Hepatocyte (in vitro differentiated cells): ENCODE measurements around the gene SOX6. TPM values are rescaled to one million over a fixed set of nuclear protein-coding genes. Genes with fewer than 3 reads are reported as not detected.

Source experiments
- DNase-seq: peaks from one replicate; pipeline ENCODE4 v3.0.0-alpha.2; 2016; ENCODE audit warnings: low spot score
- H2AFZ ChIP-seq: fragments of 200-600 bp; sonication (generic); 2 replicates; pipeline ENCODE4 v1.6.0; 2016; ENCODE audit warnings: antibody characterized with exemption, mild to moderate bottlenecking
- H3K27ac ChIP-seq: fragments of 200-600 bp; sonication (generic); 2 replicates; pipeline ENCODE4 v1.5.1; 2016; ENCODE audit warnings: mild to moderate bottlenecking
- H3K27me3 ChIP-seq: fragments of 200-600 bp; sonication (generic); 2 replicates; pipeline ENCODE4 v1.6.1; 2016
- H3K36me3 ChIP-seq: fragments of 200-600 bp; sonication (generic); replicated peaks from 2 replicates; pipeline ENCODE4 v1.5.1; 2016; ENCODE audit warnings: low read depth; ENCODE audit not compliant: insufficient read depth
- H3K4me1 ChIP-seq: fragments of 200-600 bp; sonication (generic); 2 replicates; pipeline ENCODE4 v1.5.1; 2016; ENCODE audit warnings: mild to moderate bottlenecking, moderate library complexity; ENCODE audit not compliant: insufficient read depth
- H3K4me2 ChIP-seq: fragments of 200-600 bp; sonication (generic); 2 replicates; pipeline ENCODE4 v1.6.0; 2016
- H3K4me3 ChIP-seq: fragments of 200-600 bp; sonication (generic); 2 replicates; pipeline ENCODE4 v1.5.1; 2016; ENCODE audit warnings: mild to moderate bottlenecking
- H3K79me2 ChIP-seq: fragments of 200-600 bp; sonication (generic); 2 replicates; pipeline ENCODE4 v1.6.0; 2017; ENCODE audit warnings: mild to moderate bottlenecking
- H3K9me2 ChIP-seq: fragments of 200-600 bp; sonication (generic); replicated peaks from 2 replicates; pipeline ENCODE4 v1.6.0; 2017; ENCODE audit warnings: mild to moderate bottlenecking; ENCODE audit not compliant: insufficient read depth
- H3K9me3 ChIP-seq: fragments of 200-600 bp; sonication (generic); 2 replicates; pipeline ENCODE4 v1.5.1; 2016; ENCODE audit warnings: low read depth, mild to moderate bottlenecking
- H4K20me1 ChIP-seq: fragments of 200-600 bp; sonication (generic); 2 replicates; pipeline ENCODE4 v1.6.0; 2016; ENCODE audit warnings: mild to moderate bottlenecking; ENCODE audit not compliant: insufficient read depth, poor library complexity, severe bottlenecking
- EZH2 ChIP-seq: fragments of 200-600 bp; sonication (generic); IDR thresholded peaks from 2 replicates; pipeline ENCODE4 v1.6.1; 2016; ENCODE audit warnings: antibody characterized with exemption, mild to moderate bottlenecking, borderline replicate concordance
- EZH2phosphoT487 ChIP-seq: fragments of 200-600 bp; sonication (generic); IDR thresholded peaks from one replicate; pipeline ENCODE4 v1.6.1; 2018; ENCODE audit warnings: antibody characterized with exemption, mild to moderate bottlenecking, low read depth, moderate library complexity; ENCODE audit not compliant: unreplicated experiment, severe bottlenecking
- WGBS: methylation state at CpG from one replicate; pipeline ENCODE4 v1.1.6; 2016; ENCODE audit warnings: low lambda C conversion rate; ENCODE audit errors: missing lambda C conversion rate; 5-methylcytosine and 5-hydroxymethylcytosine counted together
- polyA plus RNA-seq: library from polyadenylated mRNA; unstranded; fragments of >200 nt; fragmentation: Nextera tagmentation; extraction: Ambion mirVana; gene quantifications from 2 replicates; pipeline ENCODE4 v1.2.1, GENCODE V29; 2016
- total RNA-seq: library from RNA; depleted of rRNA; stranded (reverse); fragments of >200 nt; gene quantifications from 2 replicates; pipeline ENCODE4 v1.2.3, GENCODE V29; 2014
- TF ChIP-seq, protein P1 (sequence below): fragments of 200-600 bp; sonication (generic); IDR thresholded peaks from 2 replicates; pipeline ENCODE4 v1.5.1; 2016; ENCODE audit warnings: antibody characterized with exemption, mild to moderate bottlenecking; ENCODE audit not compliant: poor library complexity

Gene SOX6
- total and polyA plus RNA-seq, 2 experiments from 2014 or later: 23.2 to 75.7 TPM

DNA sequence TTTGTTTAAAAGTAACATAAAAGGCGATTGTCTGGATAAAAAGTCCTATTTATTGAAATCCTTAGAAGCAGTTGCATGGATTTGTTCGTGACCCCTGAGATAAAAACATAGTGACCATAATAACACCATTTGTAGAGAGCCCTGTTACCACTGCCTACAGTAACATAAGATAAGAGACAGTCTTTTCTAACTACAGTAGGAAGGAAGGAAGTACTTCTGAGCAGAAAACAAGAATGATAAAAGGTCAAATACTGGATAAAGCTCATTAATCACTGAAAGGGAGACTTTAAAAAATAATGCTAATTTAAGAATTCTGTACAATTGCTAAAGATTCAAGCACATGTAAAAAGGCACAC, 47.1 kb upstream of the SOX6 start:
- no peak overlapping the region for H3K27ac ChIP-seq
- WGBS: 45% methylated on average over 2 of the region's 2 CpGs

DNA sequence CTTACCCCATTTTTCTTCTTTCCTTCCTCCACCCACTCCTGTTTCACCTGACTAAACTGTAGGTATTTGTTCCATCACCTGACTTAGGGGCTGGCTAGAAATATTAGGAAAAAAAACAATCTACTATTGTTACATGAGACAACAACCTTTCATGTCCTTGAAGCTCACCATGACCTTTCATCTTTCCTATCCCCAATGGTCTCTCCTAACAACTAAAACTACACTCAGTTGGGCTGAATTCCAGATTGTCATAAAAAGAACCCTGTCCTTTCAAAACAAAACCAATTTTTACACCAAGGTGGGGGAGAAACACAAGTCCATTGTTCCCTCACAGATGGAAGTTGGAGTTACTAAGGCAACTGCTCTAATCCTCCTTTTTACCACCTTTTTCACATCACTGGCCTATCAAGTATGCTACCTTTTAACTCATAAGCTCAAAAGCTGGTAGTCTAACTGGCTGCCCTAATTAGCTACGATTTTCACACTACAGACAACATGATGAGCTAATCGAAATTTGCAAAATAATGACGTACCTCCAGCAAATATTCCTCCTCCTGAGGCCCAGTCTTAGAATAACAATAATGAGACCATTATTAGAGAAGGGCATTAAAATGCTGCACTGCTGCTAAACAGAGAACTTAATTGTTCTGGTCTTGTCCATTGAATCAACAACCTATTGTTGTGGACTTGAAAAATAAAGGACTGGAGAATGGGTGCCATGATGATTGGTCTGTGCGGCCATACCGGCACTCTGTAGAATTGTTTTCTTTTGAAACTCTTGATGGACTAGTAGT, 46.5 kb upstream of the SOX6 start:
- no peak overlapping the region for H3K27ac ChIP-seq
- no peak overlapping the region for H2AFZ ChIP-seq
- H3K36me3 ChIP-seq: no peaks in the 10 kb centered on the region
- peaks cover 29% of the 10 kb centered on the region for H3K4me1 ChIP-seq
- 66% methylated on average over 5 of the region's 5 CpGs for WGBS
- TF ChIP-seq, protein P1, sequence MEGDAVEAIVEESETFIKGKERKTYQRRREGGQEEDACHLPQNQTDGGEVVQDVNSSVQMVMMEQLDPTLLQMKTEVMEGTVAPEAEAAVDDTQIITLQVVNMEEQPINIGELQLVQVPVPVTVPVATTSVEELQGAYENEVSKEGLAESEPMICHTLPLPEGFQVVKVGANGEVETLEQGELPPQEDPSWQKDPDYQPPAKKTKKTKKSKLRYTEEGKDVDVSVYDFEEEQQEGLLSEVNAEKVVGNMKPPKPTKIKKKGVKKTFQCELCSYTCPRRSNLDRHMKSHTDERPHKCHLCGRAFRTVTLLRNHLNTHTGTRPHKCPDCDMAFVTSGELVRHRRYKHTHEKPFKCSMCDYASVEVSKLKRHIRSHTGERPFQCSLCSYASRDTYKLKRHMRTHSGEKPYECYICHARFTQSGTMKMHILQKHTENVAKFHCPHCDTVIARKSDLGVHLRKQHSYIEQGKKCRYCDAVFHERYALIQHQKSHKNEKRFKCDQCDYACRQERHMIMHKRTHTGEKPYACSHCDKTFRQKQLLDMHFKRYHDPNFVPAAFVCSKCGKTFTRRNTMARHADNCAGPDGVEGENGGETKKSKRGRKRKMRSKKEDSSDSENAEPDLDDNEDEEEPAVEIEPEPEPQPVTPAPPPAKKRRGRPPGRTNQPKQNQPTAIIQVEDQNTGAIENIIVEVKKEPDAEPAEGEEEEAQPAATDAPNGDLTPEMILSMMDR: no peak
- TF ChIP-seq EZH2phosphoT487: no peak
- no peak for TF ChIP-seq EZH2
- no peaks in the 10 kb centered on the region for H3K27me3 ChIP-seq
- no peaks in the 10 kb centered on the region for H3K9me3 ChIP-seq
- no peaks in the 10 kb centered on the region for H4K20me1 ChIP-seq
- no peak for DNase-seq
- no peak overlapping the region for H3K4me2 ChIP-seq
- H3K79me2 ChIP-seq: no peaks in the 10 kb centered on the region
- no peak overlapping the region for H3K4me3 ChIP-seq
- H3K9me2 ChIP-seq: no peaks in the 10 kb centered on the region

More for the DNA sequence above, 47.1 kb upstream of the SOX6 start:
- Histone ChIP-seq H3K9me3 (no peaks in the 10 kb centered on the region), H3K36me3 (no peaks in the 10 kb centered on the region), H3K27me3 (no peaks in the 10 kb centered on the region), H3K4me2 (peak overlapping the region; percentile 64), H3K4me3 (no peak overlapping the region), H2AFZ (no peak overlapping the region), H4K20me1 (no peaks in the 10 kb centered on the region), H3K9me2 (no peaks in the 10 kb centered on the region), H3K4me1 (peaks cover 25% of the 10 kb centered on the region), H3K79me2 (no peaks in the 10 kb centered on the region)
- TF ChIP-seq, protein P1: no peak
- no peak for TF ChIP-seq EZH2phosphoT487
- no peak for TF ChIP-seq EZH2
- no peak for DNase-seq

DNA sequence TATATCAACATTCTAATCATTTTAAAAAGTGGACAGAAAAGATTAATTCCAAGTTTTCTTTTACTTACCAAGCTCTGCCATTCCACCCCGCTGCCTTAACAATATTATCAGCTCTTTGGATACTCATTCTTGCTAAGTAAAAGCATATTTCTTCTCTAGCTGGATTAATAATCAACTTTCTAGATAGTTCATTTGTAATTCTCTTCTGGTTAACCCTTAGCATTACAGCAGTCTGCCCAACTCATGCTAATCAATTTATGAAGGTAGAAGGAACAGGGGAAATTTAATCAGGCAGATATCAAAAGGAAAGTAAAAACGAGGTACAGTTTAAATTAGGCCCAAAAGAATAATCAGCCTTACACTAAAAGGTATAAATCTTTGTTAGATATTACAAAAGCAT, 41.0 kb upstream of the SOX6 start:
- Histone ChIP-seq H3K4me3 (peak overlapping the region; percentile 22), H3K79me2 (peaks cover 43% of the 10 kb centered on the region)
- no peak for DNase-seq

More for the DNA sequence above, 41.0 kb upstream of the SOX6 start:
- Histone ChIP-seq H2AFZ (peak overlapping the region; percentile 18), H3K4me2 (peak overlapping the region; percentile 64), H3K9me2 (no peaks in the 10 kb centered on the region), H3K27ac (peak overlapping the region; percentile 29), H4K20me1 (no peaks in the 10 kb centered on the region), H3K27me3 (no peaks in the 10 kb centered on the region), H3K9me3 (no peaks in the 10 kb centered on the region), H3K36me3 (no peaks in the 10 kb centered on the region), H3K4me1 (peaks cover 10% of the 10 kb centered on the region)
- TF ChIP-seq EZH2phosphoT487 (no peak), EZH2 (no peak)
- TF ChIP-seq, protein P1: no peak
- 60% methylated on average over 2 of the region's 2 CpGs for WGBS
